Neural cell (in vitro differentiated cells): ENCODE data around the gene ANGEL1. TPM values are rescaled to one million over a fixed set of nuclear protein-coding genes. Genes with fewer than 3 reads are reported as not detected.

Source experiments
- H2AFZ ChIP-seq: fragments of 200-600, 300-800 bp; sonication (generic), shearing (Covaris generic); 2 replicates; pipeline ENCODE4 v1.6.0; 2014; ENCODE audit warnings: low read depth, mild to moderate bottlenecking, antibody characterized with exemption, low read length, moderate library complexity
- H3F3A ChIP-seq: fragments of 200-600 bp; shearing (Covaris generic); 2 replicates; pipeline ENCODE4 v1.6.1; 2016; ENCODE audit warnings: mild to moderate bottlenecking, moderate library complexity, mixed read lengths, antibody characterized with exemption, low read length; ENCODE audit not compliant: insufficient read depth, poor library complexity, severe bottlenecking
- H3K27ac ChIP-seq: fragments of 200-600, 300-800 bp; sonication (generic), shearing (Covaris generic); 2 replicates; pipeline ENCODE4 v1.5.1; 2014; ENCODE audit warnings: mild to moderate bottlenecking, low read length, moderate library complexity
- H3K27me3 ChIP-seq: fragments of 300-800, 200-600 bp; sonication (generic), shearing (Covaris generic); 2 replicates; pipeline ENCODE4 v1.6.0; 2014; ENCODE audit warnings: mild to moderate bottlenecking, low read depth, low read length, moderate library complexity; ENCODE audit not compliant: insufficient read depth
- H3K36me3 ChIP-seq: fragments of 300-800, 200-600 bp; sonication (generic), shearing (Covaris generic); 2 replicates; pipeline ENCODE4 v1.5.1; 2014; ENCODE audit warnings: mild to moderate bottlenecking, antibody characterized with exemption, low read length, moderate library complexity; ENCODE audit not compliant: insufficient read depth
- H3K4me2 ChIP-seq: fragments of 300-800, 200-600 bp; sonication (generic), shearing (Covaris generic); 2 replicates; pipeline ENCODE4 v1.6.0; 2014; ENCODE audit warnings: mild to moderate bottlenecking, low read length
- H3K4me3 ChIP-seq: fragments of 300-800, 200-600 bp; sonication (generic), shearing (Covaris generic); 2 replicates; pipeline ENCODE4 v1.5.1; 2014; ENCODE audit warnings: mild to moderate bottlenecking, low read length, moderate library complexity
- H3K79me2 ChIP-seq: fragments of 200-600 bp; shearing (Covaris generic); replicated peaks from 2 replicates; pipeline ENCODE4 v1.6.0; 2014; ENCODE audit warnings: mild to moderate bottlenecking, low read length, moderate library complexity; ENCODE audit not compliant: insufficient read depth
- H3K9ac ChIP-seq: fragments of 300-800, 200-600 bp; sonication (generic), shearing (Covaris generic); 2 replicates; pipeline ENCODE4 v1.6.1; 2016; ENCODE audit warnings: mild to moderate bottlenecking, low read length, mixed read lengths
- H3K9me2 ChIP-seq: fragments of 200-600 bp; shearing (Covaris generic); 2 replicates; pipeline ENCODE4 v1.6.1; 2016; ENCODE audit warnings: mild to moderate bottlenecking, low read length, mixed read lengths; ENCODE audit not compliant: insufficient read depth
- H3K9me3 ChIP-seq: fragments of 200-600, 300-800 bp; sonication (generic), shearing (Covaris generic); 2 replicates; pipeline ENCODE4 v1.6.1; 2016; ENCODE audit warnings: mild to moderate bottlenecking, mixed run types, low read length, moderate library complexity, mixed read lengths
- H4K20me1 ChIP-seq: fragments of 200-600 bp; shearing (Covaris generic); 2 replicates; pipeline ENCODE4 v1.6.1; 2016; ENCODE audit warnings: mild to moderate bottlenecking, mixed run types; ENCODE audit not compliant: insufficient read depth
- EP300 ChIP-seq: fragments of 450-650 bp; conservative IDR thresholded peaks from 2 replicates; pipeline ENCODE4 v1.6.1; 2014; ENCODE audit warnings: antibody characterized with exemption, mild to moderate bottlenecking, moderate library complexity; ENCODE audit not compliant: poor library complexity, severe bottlenecking
- EZH2 ChIP-seq: fragments of 200-600, 300-800 bp; shearing (Covaris generic), sonication (generic); IDR thresholded peaks from 2 replicates; pipeline ENCODE4 v1.6.1; 2014; ENCODE audit warnings: antibody characterized with exemption, low read length, borderline replicate concordance, mild to moderate bottlenecking; ENCODE audit not compliant: insufficient read depth, poor library complexity, severe bottlenecking
- MXI1 ChIP-seq: fragments of 450-650 bp; conservative IDR thresholded peaks from 2 replicates; pipeline ENCODE4 v1.6.1; 2014; ENCODE audit warnings: antibody characterized with exemption, mild to moderate bottlenecking; ENCODE audit not compliant: poor library complexity, severe bottlenecking
- POLR2AphosphoS5 ChIP-seq: IDR thresholded peaks from 2 replicates; pipeline ENCODE4 v1.6.1; 2012
- RAD21 ChIP-seq: fragments of 450-650 bp; conservative IDR thresholded peaks from 2 replicates; pipeline ENCODE4 v1.6.1; 2014; ENCODE audit warnings: antibody characterized with exemption, mild to moderate bottlenecking, moderate library complexity
- REST ChIP-seq: IDR thresholded peaks from 2 replicates; pipeline ENCODE4 v1.6.1; 2012; ENCODE audit warnings: borderline replicate concordance
- SMC3 ChIP-seq: fragments of 450-650 bp; conservative IDR thresholded peaks from 2 replicates; pipeline ENCODE4 v1.6.1; 2014; ENCODE audit warnings: antibody characterized with exemption, mild to moderate bottlenecking, moderate library complexity; ENCODE audit not compliant: poor library complexity
- TAF1 ChIP-seq: IDR thresholded peaks from 2 replicates; pipeline ENCODE4 v1.6.1; 2012; ENCODE audit warnings: low read depth
- polyA plus RNA-seq: library from polyadenylated mRNA; depleted of rRNA; stranded (reverse); fragments of >200 nt; gene quantifications from 2 replicates; pipeline ENCODE4 v1.2.3, GENCODE V29; 2014
- TF ChIP-seq, protein P1 (sequence below): fragments of 450-650 bp; IDR thresholded peaks from 2 replicates; pipeline ENCODE4 v1.5.1; 2014; ENCODE audit warnings: antibody characterized with exemption, mild to moderate bottlenecking, moderate library complexity; ENCODE audit not compliant: poor library complexity, severe bottlenecking

ANGEL1 gene
- polyA plus RNA-seq, 1 donor from 2014 or later, result 18.4 TPM

GRCh38 chr14:76761136-76761959 is 51.3 kb downstream of the ANGEL1 start, which contains the start of gene VASH1:
Gene VASH1, plus strand, starts transcription at chr14:76761468. Its CDS starts 1,354 bp downstream, at chr14:76762822.
- Histone ChIP-seq H3K9me3 (no peaks in the 10 kb centered on the region), H3K9me2 (no peaks in the 10 kb centered on the region), H3K4me3 (peak within 1 kb of the TSS; percentile 93), H3K36me3 (no peaks in the 10 kb centered on the region), H3K9ac (peak within 1 kb of the TSS; percentile 87), H4K20me1 (no peaks in the 10 kb centered on the region), H3K79me2 (peaks cover 31% of the 10 kb centered on the region), H3K27me3 (no peaks in the 10 kb centered on the region), H3F3A (no peaks in the 10 kb centered on the region), H3K4me2 (peak within 1 kb of the TSS; percentile 94), H2AFZ (peak within 1 kb of the TSS; percentile 58), H3K27ac (peak within 1 kb of the TSS; percentile 62)
- TF ChIP-seq POLR2AphosphoS5 (peak; percentile 86), REST (peak; percentile 97), SMC3 (no peak), TAF1 (peak; percentile 19), EP300 (peak; percentile 20), EZH2 (no peak), MXI1 (peak; percentile 73)
- TF ChIP-seq, protein P1, sequence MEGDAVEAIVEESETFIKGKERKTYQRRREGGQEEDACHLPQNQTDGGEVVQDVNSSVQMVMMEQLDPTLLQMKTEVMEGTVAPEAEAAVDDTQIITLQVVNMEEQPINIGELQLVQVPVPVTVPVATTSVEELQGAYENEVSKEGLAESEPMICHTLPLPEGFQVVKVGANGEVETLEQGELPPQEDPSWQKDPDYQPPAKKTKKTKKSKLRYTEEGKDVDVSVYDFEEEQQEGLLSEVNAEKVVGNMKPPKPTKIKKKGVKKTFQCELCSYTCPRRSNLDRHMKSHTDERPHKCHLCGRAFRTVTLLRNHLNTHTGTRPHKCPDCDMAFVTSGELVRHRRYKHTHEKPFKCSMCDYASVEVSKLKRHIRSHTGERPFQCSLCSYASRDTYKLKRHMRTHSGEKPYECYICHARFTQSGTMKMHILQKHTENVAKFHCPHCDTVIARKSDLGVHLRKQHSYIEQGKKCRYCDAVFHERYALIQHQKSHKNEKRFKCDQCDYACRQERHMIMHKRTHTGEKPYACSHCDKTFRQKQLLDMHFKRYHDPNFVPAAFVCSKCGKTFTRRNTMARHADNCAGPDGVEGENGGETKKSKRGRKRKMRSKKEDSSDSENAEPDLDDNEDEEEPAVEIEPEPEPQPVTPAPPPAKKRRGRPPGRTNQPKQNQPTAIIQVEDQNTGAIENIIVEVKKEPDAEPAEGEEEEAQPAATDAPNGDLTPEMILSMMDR, result peak; percentile 14

- Histone ChIP-seq H3K4me3 (peak overlapping the region; percentile 93), H3K27ac (peak overlapping the region; percentile 62), H4K20me1 (no peaks in the 10 kb centered on the region), H3K4me2 (peak overlapping the region; percentile 94), H3K27me3 (no peaks in the 10 kb centered on the region), H3K36me3 (no peaks in the 10 kb centered on the region), H3K9ac (peak overlapping the region; percentile 87), H3K79me2 (peaks cover 25% of the 10 kb centered on the region), H2AFZ (peak overlapping the region; percentile 54), H3K9me3 (no peaks in the 10 kb centered on the region), H3F3A (no peaks in the 10 kb centered on the region), H3K9me2 (no peaks in the 10 kb centered on the region)
- TF ChIP-seq, protein P1, result no peak
- TF ChIP-seq TAF1 (no peak), SMC3 (no peak), EP300 (no peak), MXI1 (no peak), REST (no peak), POLR2AphosphoS5 (no peak), RAD21 (no peak), EZH2 (no peak)
Observed at GRCh38 chr14:76760331-76761135, 52.1 kb downstream of the ANGEL1 start.
